Prostate gland (tissue), 2 donors: ENCODE data around the gene CCL19.

ENCODE experiments used
- CTCF ChIP-seq, 4 experiments: fragments of 200-600 bp in 2 of 4; fragments of 450-650 bp in 2 of 4; sonication (generic) in 2 of 4; IDR thresholded peaks; 1 replicate in 3 of 4; 2 replicates in 1 of 4; pipeline ENCODE4 v1.5.1; 2016 to 2019; ENCODE audit warnings: antibody characterized with exemption in 4 of 4, mild to moderate bottlenecking in 2 of 4, moderate library complexity in 2 of 4
- POLR2AphosphoS5 ChIP-seq: sonication (generic); formaldehyde crosslinking; IDR thresholded peaks from one replicate; pipeline ENCODE4 v1.6.1; 2017; ENCODE audit warnings: antibody characterized with exemption

- TF ChIP-seq POLR2AphosphoS5 (no peak), CTCF (IDR thresholded peaks at IDR 0.05) (no peak)
Observed at GRCh38 chr9:34662526-34663302, 28.4 kb downstream of the CCL19 start, which contains the start of gene CCL27.
